ENCODE results near the gene FBXO41. TPM values are rescaled to one million over a fixed set of nuclear protein-coding genes. Genes with fewer than 3 reads are reported as not detected.

Gene FBXO41
- total and polyA plus RNA-seq, 2 donors, result 2.8 to 8.2 TPM

DNA sequence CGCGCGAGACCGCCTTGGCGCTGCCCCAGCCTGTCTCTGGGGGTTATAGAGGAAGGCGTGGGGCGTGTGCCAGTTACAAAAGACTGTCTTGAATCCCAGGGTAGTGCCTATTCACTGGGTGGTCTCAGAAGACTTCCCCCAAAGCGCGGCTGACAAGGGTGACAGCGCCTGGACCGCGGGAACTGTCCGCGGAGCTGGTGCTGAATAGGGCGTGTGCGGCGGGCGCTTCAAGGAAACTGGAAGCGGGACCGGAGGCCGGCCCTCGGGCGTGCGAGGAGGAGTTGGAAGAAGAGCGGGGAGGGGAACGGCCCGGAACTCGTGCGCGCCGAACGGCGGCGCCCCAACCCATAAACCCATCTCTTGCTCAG lies 6.8 kb upstream of the FBXO41 start:
- Histone ChIP-seq H3K4me1 (ENCODE audit: control insufficient read depth in 2 of 2, insufficient read depth in 2 of 2, low read length in 2 of 2) (peaks cover 10 to 20% of the 10 kb centered on the region in 2 donors), H3K27ac (ENCODE audit: low read depth in 1 of 2, low read length in 1 of 2) (no peak overlapping the region), H3K9me3 (ENCODE audit: control insufficient read depth in 2 of 2, insufficient read depth in 1 of 2, low read length in 1 of 2) (peaks cover 0 to 1% of the 10 kb centered on the region in 2 donors), H3K4me3 (ENCODE audit: low read length in 2 of 2) (peak overlapping the region in 1 of 2 donors; percentile 32), H3K36me3 (ENCODE audit: control insufficient read depth in 2 of 2, insufficient read depth in 2 of 2, low read length in 1 of 2) (no peaks in the 10 kb centered on the region), H3K27me3 (ENCODE audit: control insufficient read depth in 2 of 2, insufficient read depth in 1 of 2, low read length in 1 of 2) (peaks cover 50 to 82% of the 10 kb centered on the region in 2 donors)
- 6% methylated on average over 34 of the region's 34 CpGs for WGBS
- peak in 7 of 9 donors; percentile 52 to 85 (median 66) for DNase-seq (ENCODE audit: low read depth in 6 of 9, low spot score in 9 of 9)

DNA sequence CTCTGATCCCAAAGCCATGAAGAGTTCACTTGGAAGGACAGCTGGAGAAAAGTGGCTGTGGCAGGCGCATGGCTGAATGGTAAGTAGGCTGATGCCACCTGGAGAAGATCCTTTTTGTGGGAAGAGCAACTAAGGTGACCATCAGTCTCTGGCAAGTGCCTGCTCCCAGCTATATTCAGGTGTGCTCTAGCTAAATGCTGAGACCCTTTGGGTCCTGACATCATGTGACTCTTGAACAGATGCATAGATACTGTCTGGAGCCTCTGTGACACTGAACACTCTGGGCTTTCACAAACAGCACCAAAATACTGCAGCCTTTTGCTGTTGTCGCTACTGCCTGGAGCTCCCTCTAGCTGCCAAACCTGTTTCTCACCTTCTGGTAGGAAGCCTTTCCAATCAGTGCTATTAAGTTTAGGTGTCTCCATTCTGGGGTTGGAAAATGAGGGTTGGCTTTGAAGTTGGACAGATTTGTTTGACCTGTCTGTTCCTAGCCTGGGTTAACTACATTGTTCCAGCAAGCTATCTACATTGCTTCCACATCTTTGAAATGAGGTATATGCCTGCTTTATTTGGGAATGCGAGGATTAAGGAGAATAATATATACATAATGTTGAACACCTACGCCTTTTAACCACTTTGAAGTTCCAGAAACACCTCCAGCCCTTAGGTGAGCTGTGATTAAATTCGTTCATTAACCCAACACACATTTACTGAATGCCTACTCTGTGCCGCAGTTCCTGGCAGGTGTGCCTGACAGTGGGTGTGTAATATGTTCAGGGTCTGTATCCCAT lies 6.0 kb upstream of the FBXO41 start:
- 64% methylated on average over 6 of the region's 6 CpGs for WGBS
- Histone ChIP-seq H3K9me3 (ENCODE audit: control insufficient read depth in 2 of 2, insufficient read depth in 1 of 2, low read length in 1 of 2) (peaks cover 0 to 1% of the 10 kb centered on the region in 2 donors), H3K27me3 (ENCODE audit: control insufficient read depth in 2 of 2, insufficient read depth in 1 of 2, low read length in 1 of 2) (peaks cover 48 to 73% of the 10 kb centered on the region in 2 donors), H3K36me3 (ENCODE audit: control insufficient read depth in 2 of 2, insufficient read depth in 2 of 2, low read length in 1 of 2) (no peaks in the 10 kb centered on the region), H3K4me1 (ENCODE audit: control insufficient read depth in 2 of 2, insufficient read depth in 2 of 2, low read length in 2 of 2) (peaks cover 10 to 23% of the 10 kb centered on the region in 2 donors), H3K27ac (ENCODE audit: low read depth in 1 of 2, low read length in 1 of 2) (no peak overlapping the region), H3K4me3 (ENCODE audit: low read length in 2 of 2) (no peak overlapping the region)
- DNase-seq (ENCODE audit: low read depth in 6 of 9, low spot score in 9 of 9), result peak in 6 of 9 donors; percentile 33 to 71 (median 40)

DNA sequence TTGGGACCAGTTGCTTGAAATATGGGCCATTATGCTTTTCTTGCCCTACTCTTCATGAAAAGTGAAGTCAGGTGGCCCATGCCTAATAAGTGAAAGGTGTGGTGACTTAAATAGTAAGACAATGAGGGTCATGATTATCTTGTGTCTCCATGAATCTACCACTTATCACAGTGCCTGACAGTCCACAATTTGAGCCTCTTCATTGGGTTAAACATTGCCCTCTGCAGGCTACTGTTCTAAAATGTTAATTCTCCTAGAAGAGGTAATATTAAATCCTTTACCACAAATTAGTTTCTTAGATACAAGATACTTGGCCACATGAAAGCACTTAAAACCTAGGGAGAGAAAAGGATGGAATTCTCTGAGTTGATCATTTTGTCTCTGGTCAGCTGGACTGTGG lies 5.0 kb upstream of the FBXO41 start:
- Histone ChIP-seq H3K9me3 (ENCODE audit: control insufficient read depth in 2 of 2, insufficient read depth in 1 of 2, low read length in 1 of 2) (peaks cover 0 to 1% of the 10 kb centered on the region in 2 donors), H3K4me3 (ENCODE audit: low read length in 2 of 2) (no peak overlapping the region), H3K27ac (ENCODE audit: low read depth in 1 of 2, low read length in 1 of 2) (no peak overlapping the region), H3K4me1 (ENCODE audit: control insufficient read depth in 2 of 2, insufficient read depth in 2 of 2, low read length in 2 of 2) (peaks cover 14 to 31% of the 10 kb centered on the region in 2 donors), H3K27me3 (ENCODE audit: control insufficient read depth in 2 of 2, insufficient read depth in 1 of 2, low read length in 1 of 2) (peaks cover 40 to 64% of the 10 kb centered on the region in 2 donors), H3K36me3 (ENCODE audit: control insufficient read depth in 2 of 2, insufficient read depth in 2 of 2, low read length in 1 of 2) (no peaks in the 10 kb centered on the region)
- DNase-seq (ENCODE audit: low read depth in 6 of 9, low spot score in 9 of 9), result no peak

DNA sequence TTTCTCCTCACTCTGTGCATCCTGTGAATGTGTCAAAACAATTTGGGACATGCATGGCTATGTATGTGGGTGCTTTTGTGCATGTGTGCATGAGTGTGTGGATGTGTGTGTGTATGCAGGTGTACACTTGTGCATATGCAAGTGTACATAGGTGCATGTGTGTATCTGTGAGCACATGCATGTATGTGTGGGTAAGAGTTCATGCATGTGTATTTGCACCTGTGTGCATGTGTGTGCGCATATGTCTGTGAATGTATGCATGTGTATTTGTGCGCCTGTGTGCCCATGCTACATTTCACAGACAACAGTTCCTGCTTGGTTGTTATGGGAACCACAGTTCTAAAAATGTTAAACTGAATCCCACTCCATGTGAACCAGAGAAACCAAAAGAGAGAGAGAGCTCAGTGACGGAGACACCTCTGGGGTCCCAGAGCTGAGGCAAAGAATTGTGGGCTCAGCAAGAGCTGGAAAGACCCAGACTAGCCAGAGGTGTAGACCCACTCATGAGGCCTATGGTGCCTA lies 1.9 kb upstream of the FBXO41 start:
- Histone ChIP-seq H3K4me1 (ENCODE audit: control insufficient read depth in 2 of 2, insufficient read depth in 2 of 2, low read length in 2 of 2) (peaks cover 12 to 23% of the 10 kb centered on the region in 2 donors), H3K9me3 (ENCODE audit: control insufficient read depth in 2 of 2, insufficient read depth in 1 of 2, low read length in 1 of 2) (no peaks in the 10 kb centered on the region), H3K4me3 (ENCODE audit: low read length in 2 of 2) (no peak overlapping the region), H3K36me3 (ENCODE audit: control insufficient read depth in 2 of 2, insufficient read depth in 2 of 2, low read length in 1 of 2) (no peaks in the 10 kb centered on the region), H3K27me3 (ENCODE audit: control insufficient read depth in 2 of 2, insufficient read depth in 1 of 2, low read length in 1 of 2) (peaks cover 10 to 33% of the 10 kb centered on the region in 2 donors), H3K27ac (ENCODE audit: low read depth in 1 of 2, low read length in 1 of 2) (no peak overlapping the region)
- no peak for DNase-seq (ENCODE audit: low read depth in 6 of 9, low spot score in 9 of 9)
- 95% methylated on average over 3 of the region's 3 CpGs for WGBS

DNA sequence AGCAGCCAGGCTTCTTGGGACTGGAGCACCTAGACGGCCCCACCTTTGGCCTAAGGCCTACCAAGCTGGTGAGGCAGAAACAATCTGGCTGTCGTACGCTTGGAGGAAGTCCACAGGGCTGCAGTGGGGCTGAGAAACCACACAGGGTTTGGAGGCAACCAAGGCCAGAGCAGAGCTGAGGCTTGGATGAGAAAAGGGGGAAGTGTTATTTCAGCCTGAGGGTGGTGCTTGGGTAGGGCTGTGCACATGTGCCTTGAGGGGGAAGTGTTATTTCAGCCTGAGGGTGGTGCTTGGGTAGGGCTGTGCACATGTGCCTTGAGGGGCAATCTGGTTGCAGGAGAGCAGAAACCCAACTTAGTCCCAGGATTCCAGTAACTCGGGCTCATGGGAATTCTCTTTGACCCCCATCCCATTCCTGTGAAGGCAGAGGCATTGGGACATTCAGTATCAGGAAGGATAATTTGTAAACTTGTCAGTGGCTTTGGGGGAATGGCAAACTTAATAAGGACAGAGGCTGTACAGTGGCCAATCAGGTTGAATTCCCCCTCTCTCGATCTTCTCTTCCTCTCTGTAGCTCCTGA lies 971 bp upstream of the FBXO41 start:
- H3K27me3 ChIP-seq (ENCODE audit: control insufficient read depth in 2 of 2, insufficient read depth in 1 of 2, low read length in 1 of 2), result peaks cover under 1 to 23% of the 10 kb centered on the region in 2 donors
- H3K27ac ChIP-seq (ENCODE audit: low read depth in 1 of 2, low read length in 1 of 2), result peak overlapping the region; percentile 44 to 83
- WGBS, result 13% methylated on average over 5 of the region's 5 CpGs
- peak overlapping the region; percentile 66 to 77 for H3K4me3 ChIP-seq (ENCODE audit: low read length in 2 of 2)
- peaks cover 8 to 22% of the 10 kb centered on the region in 2 donors for H3K4me1 ChIP-seq (ENCODE audit: control insufficient read depth in 2 of 2, insufficient read depth in 2 of 2, low read length in 2 of 2)
- H3K9me3 ChIP-seq (ENCODE audit: control insufficient read depth in 2 of 2, insufficient read depth in 1 of 2, low read length in 1 of 2), result no peaks in the 10 kb centered on the region
- DNase-seq (ENCODE audit: low read depth in 6 of 9, low spot score in 9 of 9), result peak in 2 of 9 donors; percentile 31 to 58
- no peaks in the 10 kb centered on the region for H3K36me3 ChIP-seq (ENCODE audit: control insufficient read depth in 2 of 2, insufficient read depth in 2 of 2, low read length in 1 of 2)

DNA sequence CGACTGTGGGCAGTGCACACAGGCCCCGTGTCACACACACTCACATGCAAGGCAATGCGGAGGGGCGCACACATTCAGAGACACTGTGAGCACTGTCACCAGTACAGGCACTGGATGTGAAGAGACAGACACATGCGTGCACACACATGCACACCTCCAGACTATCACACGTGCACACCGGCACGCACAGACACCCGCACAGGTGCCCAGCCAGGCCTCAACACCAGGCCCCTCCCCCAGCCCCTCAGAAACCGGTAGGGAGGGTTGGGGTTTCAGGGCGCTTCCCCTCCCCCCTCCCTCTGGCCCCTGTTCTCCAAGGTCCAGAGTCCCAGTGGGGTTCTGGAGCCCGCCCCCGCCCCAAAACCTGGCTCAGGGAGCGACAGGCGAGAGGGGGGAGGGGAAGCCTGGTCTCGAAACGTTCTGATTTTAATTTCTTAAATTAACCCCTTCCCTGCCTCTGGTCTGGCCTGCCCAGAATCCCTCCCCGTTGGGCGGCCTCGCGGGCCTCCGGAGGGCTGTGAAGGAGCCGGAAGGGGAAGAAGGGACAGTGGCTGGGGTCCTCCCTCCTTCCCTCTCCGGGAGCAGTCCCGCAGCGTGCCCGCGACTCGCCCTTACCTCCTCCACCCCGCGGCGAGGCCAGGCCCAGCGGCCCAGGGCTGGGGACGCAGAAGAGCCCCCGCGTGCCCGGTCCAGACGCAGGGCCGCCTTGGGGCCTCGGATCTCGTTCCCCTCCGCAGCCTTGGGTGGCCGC lies 558 bp downstream of the FBXO41 start:
- Histone ChIP-seq H3K4me1 (ENCODE audit: control insufficient read depth in 2 of 2, insufficient read depth in 2 of 2, low read length in 2 of 2) (peaks cover 8 to 22% of the 10 kb centered on the region in 2 donors), H3K4me3 (ENCODE audit: low read length in 2 of 2) (peak overlapping the region; percentile 66 to 77), H3K9me3 (ENCODE audit: control insufficient read depth in 2 of 2, insufficient read depth in 1 of 2, low read length in 1 of 2) (no peaks in the 10 kb centered on the region), H3K27me3 (ENCODE audit: control insufficient read depth in 2 of 2, insufficient read depth in 1 of 2, low read length in 1 of 2) (peaks cover 0 to 9% of the 10 kb centered on the region in 2 donors), H3K36me3 (ENCODE audit: control insufficient read depth in 2 of 2, insufficient read depth in 2 of 2, low read length in 1 of 2) (no peaks in the 10 kb centered on the region), H3K27ac (ENCODE audit: low read depth in 1 of 2, low read length in 1 of 2) (peak overlapping the region; percentile 26 to 32)
- WGBS, result 7% methylated on average over 43 of the region's 43 CpGs
- peak in 1 of 9 donors; percentile 43 for DNase-seq (ENCODE audit: low read depth in 6 of 9, low spot score in 9 of 9)

DNA sequence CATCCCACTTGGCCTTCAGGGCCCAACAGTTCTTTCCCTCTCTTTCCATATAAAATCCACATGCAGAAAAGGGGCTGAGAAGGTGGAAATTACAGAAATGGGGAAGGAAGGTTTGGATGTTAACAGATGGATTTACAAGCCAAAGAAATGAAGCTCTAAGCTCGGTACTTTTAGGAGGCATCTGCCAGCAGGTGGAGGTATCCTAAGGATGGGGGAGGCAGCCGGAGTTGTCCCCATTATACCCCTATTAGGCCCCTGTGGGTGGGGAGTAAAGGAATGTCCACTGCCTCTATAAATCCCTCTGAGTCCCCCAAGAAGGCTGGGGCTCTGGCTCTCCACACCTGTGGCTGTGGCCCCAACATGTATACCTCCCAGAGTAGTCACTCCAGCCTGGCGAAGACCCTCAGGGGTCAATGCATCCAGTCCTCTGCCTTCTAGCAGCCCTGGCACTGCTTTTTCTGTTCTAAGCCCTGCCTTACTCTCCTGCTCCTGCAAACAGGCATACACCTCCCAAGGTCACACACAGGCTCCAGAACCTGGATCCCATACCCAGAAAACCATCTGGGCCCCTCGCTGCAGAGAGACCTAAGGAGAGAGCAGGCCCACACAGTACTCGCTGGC lies 1.2 kb downstream of the FBXO41 start:
- WGBS, result 83% methylated on average over 5 of the region's 5 CpGs
- Histone ChIP-seq H3K9me3 (ENCODE audit: control insufficient read depth in 2 of 2, insufficient read depth in 1 of 2, low read length in 1 of 2) (no peaks in the 10 kb centered on the region), H3K36me3 (ENCODE audit: control insufficient read depth in 2 of 2, insufficient read depth in 2 of 2, low read length in 1 of 2) (no peaks in the 10 kb centered on the region), H3K27ac (ENCODE audit: low read depth in 1 of 2, low read length in 1 of 2) (no peak overlapping the region), H3K27me3 (ENCODE audit: control insufficient read depth in 2 of 2, insufficient read depth in 1 of 2, low read length in 1 of 2) (peaks cover 0 to 2% of the 10 kb centered on the region in 2 donors), H3K4me1 (ENCODE audit: control insufficient read depth in 2 of 2, insufficient read depth in 2 of 2, low read length in 2 of 2) (peaks cover 8 to 22% of the 10 kb centered on the region in 2 donors), H3K4me3 (ENCODE audit: low read length in 2 of 2) (peak overlapping the region; percentile 66 to 77)
- no peak for DNase-seq (ENCODE audit: low read depth in 6 of 9, low spot score in 9 of 9)

DNA sequence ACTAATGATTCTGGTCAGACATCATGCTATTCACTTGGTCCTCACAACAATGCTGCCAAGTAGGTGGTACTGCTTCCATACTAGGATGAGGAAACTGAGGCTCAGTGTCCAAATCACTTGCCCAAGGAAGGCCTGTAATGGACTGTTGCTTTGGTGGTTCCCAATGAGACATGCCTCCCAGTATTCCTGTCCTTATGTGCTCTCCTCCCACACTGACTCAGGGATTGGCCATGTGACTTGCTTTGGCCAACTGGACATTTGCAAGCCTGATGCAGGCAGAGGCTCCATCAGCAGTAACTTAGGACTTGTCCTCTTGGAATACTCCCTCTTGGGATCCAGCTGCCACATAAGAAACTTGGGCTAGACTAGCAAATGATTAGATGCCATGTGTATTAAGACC lies 3.0 kb downstream of the FBXO41 start:
- H3K9me3 ChIP-seq (ENCODE audit: control insufficient read depth in 2 of 2, insufficient read depth in 1 of 2, low read length in 1 of 2), result no peaks in the 10 kb centered on the region
- no peak overlapping the region for H3K27ac ChIP-seq (ENCODE audit: low read depth in 1 of 2, low read length in 1 of 2)
- no peak for DNase-seq (ENCODE audit: low read depth in 6 of 9, low spot score in 9 of 9)

More for the DNA sequence above, 3.0 kb downstream of the FBXO41 start:
- peaks cover 8 to 22% of the 10 kb centered on the region in 2 donors for H3K4me1 ChIP-seq (ENCODE audit: control insufficient read depth in 2 of 2, insufficient read depth in 2 of 2, low read length in 2 of 2)
- H3K4me3 ChIP-seq (ENCODE audit: low read length in 2 of 2), result no peak overlapping the region
- H3K36me3 ChIP-seq (ENCODE audit: control insufficient read depth in 2 of 2, insufficient read depth in 2 of 2, low read length in 1 of 2), result no peaks in the 10 kb centered on the region
- H3K27me3 ChIP-seq (ENCODE audit: control insufficient read depth in 2 of 2, insufficient read depth in 1 of 2, low read length in 1 of 2), result no peaks in the 10 kb centered on the region

All from thymus (tissue), 11 donors.